Mucosa of descending colon (tissue), 3 donors: Measurements from ENCODE around the gene CHCHD1. TPM values are rescaled to one million over a fixed set of nuclear protein-coding genes. Genes with fewer than 3 reads are reported as not detected.
A peak's percentile ranks its signal among the peaks of the same experiment; 100 is the strongest.

Experiments used
- ATAC-seq: fragments of 200-7000 bp; cut with Tn5 transposase; one replicate; pipeline ENCODE4 v1.9.1; 2020; ENCODE audit warnings: mild to moderate bottlenecking, moderate library complexity
- DNase-seq, 3 donors: peaks; one replicate each; pipeline ENCODE4 v3.0.0-alpha.2; 2020
- H3K36me3 ChIP-seq: fragments of 200-600 bp; one replicate; pipeline ENCODE4 v1.8.0; 2021; ENCODE audit warnings: low read depth, mild to moderate bottlenecking
- H3K4me1 ChIP-seq: fragments of 200-600 bp; one replicate; pipeline ENCODE4 v1.8.0; 2021; ENCODE audit warnings: low read depth, mild to moderate bottlenecking
- H3K4me3 ChIP-seq: fragments of 200-600 bp; one replicate; pipeline ENCODE4 v1.8.0; 2021; ENCODE audit warnings: mild to moderate bottlenecking
- H3K9me3 ChIP-seq: fragments of 200-600 bp; one replicate; pipeline ENCODE4 v1.8.0; 2021; ENCODE audit warnings: mild to moderate bottlenecking
- intact Hi-C, 2 donors: fragments of 100-400 bp; cut with DNase I in 1 of 2; cut with micrococcal nuclease in 1 of 2; formaldehyde crosslinking; loops; one replicate each; pipeline versions ENCODE4 v1.11.0 to v1.11.1; 2022; cut with DNase I, micrococcal nuclease
- total RNA-seq, 3 donors: library from RNA; stranded (reverse); fragmentation: NEBNext Ultra II Directional in 2 of 3; extraction: Animal tissue kit (Norgen Biotek cat#: 25700) in 2 of 3; gene quantifications; one replicate each; pipeline versions ENCODE4 v1.2.1 to v1.2.4, GENCODE V29; 2021 to 2023
- TF ChIP-seq, protein P1 (sequence below): fragments of 200-600 bp; IDR thresholded peaks from one replicate; pipeline ENCODE4 v1.8.0; 2022; ENCODE audit warnings: antibody characterized with exemption, mild to moderate bottlenecking
- donor health status: DM: no; HTN: no; CAD: no; lungs with moderate emphysema.
- donor health status: DM: no; HTN: no; CAD: no.
- donor health status: DM: no; HTN: yes; CAD: no.

CHCHD1 gene
- total RNA-seq, 3 donors from 2014 or later = 19.8 to 26.2 (median 22.7) TPM

DNA sequence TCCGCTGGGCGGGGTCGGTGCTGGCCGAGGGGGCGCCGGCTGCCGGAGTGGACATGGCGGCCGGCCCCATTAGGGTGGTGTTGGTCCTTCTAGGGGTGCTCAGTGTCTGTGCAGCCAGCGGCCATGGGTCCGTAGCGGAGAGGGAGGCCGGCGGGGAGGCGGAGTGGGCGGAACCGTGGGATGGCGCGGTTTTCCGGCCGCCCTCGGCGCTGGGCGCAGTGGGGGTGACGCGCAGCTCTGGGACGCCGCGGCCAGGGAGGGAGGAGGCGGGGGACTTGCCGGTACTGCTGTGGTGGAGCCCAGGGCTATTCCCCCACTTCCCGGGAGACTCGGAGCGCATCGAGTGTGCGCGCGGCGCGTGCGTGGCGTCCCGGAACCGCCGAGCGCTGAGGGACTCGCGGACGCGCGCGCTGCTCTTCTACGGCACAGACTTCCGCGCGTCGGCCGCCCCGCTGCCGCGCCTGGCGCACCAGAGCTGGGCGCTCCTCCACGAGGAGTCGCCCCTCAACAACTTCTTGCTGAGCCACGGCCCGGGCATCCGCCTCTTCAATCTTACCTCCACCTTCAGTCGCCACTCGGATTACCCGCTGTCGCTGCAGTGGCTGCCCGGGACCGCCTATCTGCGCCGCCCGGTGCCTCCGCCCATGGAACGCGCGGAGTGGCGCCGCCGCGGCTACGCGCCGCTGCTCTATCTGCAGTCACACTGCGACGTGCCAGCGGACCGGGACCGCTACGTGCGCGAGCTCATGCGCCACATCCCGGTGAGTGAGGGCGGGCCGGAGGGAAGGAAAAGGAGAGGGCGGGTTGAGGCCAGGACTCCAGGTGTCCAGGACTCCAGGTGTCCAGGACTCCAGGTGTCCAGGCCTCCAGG is 9.3 kb upstream of the CHCHD1 start:
- peak; percentile 86 for ATAC-seq
- peaks cover 21% of the 10 kb centered on the region for H3K4me1 ChIP-seq
- peak; percentile 82 to 92 (median 91) for DNase-seq
- intact Hi-C loops = no loop called here
- H3K36me3 ChIP-seq = no peaks in the 10 kb centered on the region
- no peaks in the 10 kb centered on the region for H3K9me3 ChIP-seq
- TF ChIP-seq, protein P1, sequence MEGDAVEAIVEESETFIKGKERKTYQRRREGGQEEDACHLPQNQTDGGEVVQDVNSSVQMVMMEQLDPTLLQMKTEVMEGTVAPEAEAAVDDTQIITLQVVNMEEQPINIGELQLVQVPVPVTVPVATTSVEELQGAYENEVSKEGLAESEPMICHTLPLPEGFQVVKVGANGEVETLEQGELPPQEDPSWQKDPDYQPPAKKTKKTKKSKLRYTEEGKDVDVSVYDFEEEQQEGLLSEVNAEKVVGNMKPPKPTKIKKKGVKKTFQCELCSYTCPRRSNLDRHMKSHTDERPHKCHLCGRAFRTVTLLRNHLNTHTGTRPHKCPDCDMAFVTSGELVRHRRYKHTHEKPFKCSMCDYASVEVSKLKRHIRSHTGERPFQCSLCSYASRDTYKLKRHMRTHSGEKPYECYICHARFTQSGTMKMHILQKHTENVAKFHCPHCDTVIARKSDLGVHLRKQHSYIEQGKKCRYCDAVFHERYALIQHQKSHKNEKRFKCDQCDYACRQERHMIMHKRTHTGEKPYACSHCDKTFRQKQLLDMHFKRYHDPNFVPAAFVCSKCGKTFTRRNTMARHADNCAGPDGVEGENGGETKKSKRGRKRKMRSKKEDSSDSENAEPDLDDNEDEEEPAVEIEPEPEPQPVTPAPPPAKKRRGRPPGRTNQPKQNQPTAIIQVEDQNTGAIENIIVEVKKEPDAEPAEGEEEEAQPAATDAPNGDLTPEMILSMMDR = peak; percentile 21
- peak overlapping the region; percentile 81 for H3K4me3 ChIP-seq

DNA sequence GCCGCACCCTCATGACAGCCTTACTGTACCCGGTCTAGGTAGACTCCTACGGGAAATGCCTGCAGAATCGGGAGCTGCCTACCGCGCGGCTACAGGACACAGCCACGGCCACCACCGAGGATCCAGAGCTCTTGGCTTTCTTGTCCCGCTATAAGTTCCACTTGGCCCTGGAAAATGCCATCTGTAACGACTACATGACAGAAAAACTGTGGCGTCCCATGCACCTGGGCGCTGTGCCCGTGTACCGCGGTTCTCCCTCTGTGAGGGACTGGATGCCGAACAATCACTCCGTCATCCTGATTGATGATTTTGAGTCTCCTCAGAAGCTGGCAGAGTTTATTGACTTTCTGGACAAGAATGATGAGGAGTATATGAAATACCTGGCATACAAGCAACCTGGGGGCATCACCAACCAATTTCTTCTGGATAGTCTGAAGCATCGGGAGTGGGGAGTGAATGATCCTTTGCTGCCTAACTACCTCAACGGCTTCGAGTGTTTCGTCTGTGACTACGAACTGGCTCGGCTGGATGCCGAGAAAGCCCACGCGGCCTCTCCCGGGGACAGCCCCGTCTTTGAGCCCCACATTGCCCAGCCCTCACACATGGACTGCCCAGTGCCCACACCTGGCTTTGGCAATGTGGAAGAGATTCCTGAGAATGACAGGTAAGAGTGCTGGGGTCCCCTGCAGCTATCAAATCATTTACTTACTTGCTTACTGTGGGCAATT is 8.5 kb upstream of the CHCHD1 start:
- ATAC-seq (peak; percentile 5), DNase-seq (no peak)
- peak overlapping the region; percentile 81 for H3K4me3 ChIP-seq
- no peaks in the 10 kb centered on the region for H3K9me3 ChIP-seq
- intact Hi-C loops = no loop called here
- peaks cover 21% of the 10 kb centered on the region for H3K4me1 ChIP-seq
- TF ChIP-seq, protein P1 = no peak
- no peaks in the 10 kb centered on the region for H3K36me3 ChIP-seq

DNA sequence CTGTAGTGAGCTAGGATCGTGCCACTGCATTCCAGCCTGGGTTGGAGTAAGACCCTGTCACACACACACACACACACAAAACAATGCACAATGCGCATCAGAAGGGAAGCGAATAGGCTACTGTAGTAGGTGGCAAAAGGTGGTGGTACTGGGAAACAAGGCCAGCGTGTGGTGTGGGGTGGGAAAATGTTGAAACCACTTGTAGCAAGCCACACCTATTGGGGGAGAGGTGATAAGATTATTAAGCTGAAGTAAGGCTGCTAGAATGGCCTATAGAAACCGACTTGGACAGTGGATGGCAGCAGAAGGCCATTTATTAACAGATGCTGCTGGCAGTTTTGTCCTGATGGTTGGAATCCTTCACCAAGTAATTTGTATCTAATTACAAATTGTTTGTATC is 7.2 kb upstream of the CHCHD1 start:
- Histone ChIP-seq H3K9me3 (no peaks in the 10 kb centered on the region), H3K36me3 (no peaks in the 10 kb centered on the region), H3K4me1 (peaks cover 21% of the 10 kb centered on the region), H3K4me3 (no peak overlapping the region)
- intact Hi-C loops = no loop called here
- TF ChIP-seq, protein P1 = no peak
- no peak for ATAC-seq
- DNase-seq = no peak

DNA sequence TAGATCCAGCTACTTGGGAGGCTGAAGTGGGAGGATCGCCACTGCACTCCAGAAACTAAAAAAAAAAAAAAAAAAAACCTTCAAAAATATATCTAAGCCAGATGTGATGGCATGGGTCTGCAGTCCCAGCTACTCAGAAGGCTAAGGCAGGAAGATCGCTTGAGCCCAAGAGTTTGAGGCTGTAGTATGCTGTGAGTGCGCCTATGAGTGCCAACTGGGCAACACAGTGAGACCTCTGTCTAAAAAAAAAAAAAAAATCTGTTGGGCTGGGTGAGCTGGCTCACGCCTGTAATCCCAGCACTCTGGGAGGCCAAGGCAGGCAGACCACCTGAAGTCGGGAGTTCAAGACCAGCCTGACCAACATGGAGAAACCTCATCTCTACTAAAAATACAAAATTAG is 2.8 kb upstream of the CHCHD1 start:
- ATAC-seq (no peak), DNase-seq (no peak)
- H3K9me3 ChIP-seq = no peaks in the 10 kb centered on the region
- TF ChIP-seq, protein P1 = no peak
- peaks cover 40% of the 10 kb centered on the region for H3K4me1 ChIP-seq
- H3K4me3 ChIP-seq = no peak overlapping the region
- intact Hi-C loops = no loop called here
- no peaks in the 10 kb centered on the region for H3K36me3 ChIP-seq

DNA sequence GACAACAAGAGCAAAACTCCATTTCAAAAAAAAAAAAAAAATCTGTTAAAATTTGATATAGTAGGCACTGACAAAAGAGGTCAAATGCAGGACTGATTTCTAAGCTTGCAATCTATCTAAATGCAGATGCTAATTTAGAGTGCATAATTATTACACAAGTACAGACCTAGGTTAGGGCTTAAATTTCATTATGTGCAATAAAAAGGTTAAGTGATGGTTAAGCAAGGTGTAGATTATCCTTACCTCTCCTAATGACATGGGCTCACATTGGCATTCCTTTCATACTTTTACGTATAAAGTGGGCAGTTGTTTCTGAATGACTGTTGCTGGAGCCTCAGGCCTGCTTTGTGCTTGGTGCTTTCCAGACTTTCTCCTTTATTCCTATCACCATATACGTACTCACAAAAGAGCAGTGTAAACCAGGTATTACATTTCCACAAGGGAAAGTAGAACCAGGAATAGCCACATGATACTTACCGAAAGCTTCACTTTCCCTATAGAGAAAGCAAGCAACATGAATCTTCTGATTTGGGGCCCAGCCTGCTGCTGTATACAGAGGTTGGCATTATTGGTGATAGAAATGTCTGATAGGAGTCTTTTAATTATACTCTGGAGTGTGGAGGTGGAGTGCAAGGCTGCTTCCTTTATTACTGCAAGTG is 2.2 kb upstream of the CHCHD1 start:
- H3K4me3 ChIP-seq = no peak overlapping the region
- TF ChIP-seq, protein P1 = no peak
- no peak for DNase-seq
- no peaks in the 10 kb centered on the region for H3K36me3 ChIP-seq
- H3K4me1 ChIP-seq = peaks cover 34% of the 10 kb centered on the region
- H3K9me3 ChIP-seq = no peaks in the 10 kb centered on the region
- intact Hi-C loops = no loop called here
- no peak for ATAC-seq
